Neural cell (in vitro differentiated cells): ENCODE results near the gene BAIAP2L1.

Source experiments
- CTCF ChIP-seq: fragments of 450-650 bp; IDR thresholded peaks from 2 replicates; pipeline ENCODE4 v1.5.1; 2014; ENCODE audit warnings: antibody characterized with exemption, mild to moderate bottlenecking, moderate library complexity; ENCODE audit not compliant: poor library complexity, severe bottlenecking
- EP300 ChIP-seq: fragments of 450-650 bp; conservative IDR thresholded peaks from 2 replicates; pipeline ENCODE4 v1.6.1; 2014; ENCODE audit warnings: antibody characterized with exemption, mild to moderate bottlenecking, moderate library complexity; ENCODE audit not compliant: poor library complexity, severe bottlenecking
- EZH2 ChIP-seq: fragments of 200-600, 300-800 bp; shearing (Covaris generic), sonication (generic); IDR thresholded peaks from 2 replicates; pipeline ENCODE4 v1.6.1; 2014; ENCODE audit warnings: antibody characterized with exemption, low read length, borderline replicate concordance, mild to moderate bottlenecking; ENCODE audit not compliant: insufficient read depth, poor library complexity, severe bottlenecking
- POLR2AphosphoS5 ChIP-seq: IDR thresholded peaks from 2 replicates; pipeline ENCODE4 v1.6.1; 2012
- REST ChIP-seq: IDR thresholded peaks from 2 replicates; pipeline ENCODE4 v1.6.1; 2012; ENCODE audit warnings: borderline replicate concordance
- SMC3 ChIP-seq: fragments of 450-650 bp; conservative IDR thresholded peaks from 2 replicates; pipeline ENCODE4 v1.6.1; 2014; ENCODE audit warnings: antibody characterized with exemption, mild to moderate bottlenecking, moderate library complexity; ENCODE audit not compliant: poor library complexity

- TF ChIP-seq EZH2 (no peak), CTCF (no peak), SMC3 (no peak), EP300 (no peak), REST (no peak), POLR2AphosphoS5 (no peak)
These were observed 31.2 kb downstream of the BAIAP2L1 start for GRCh38 chr7:98369726-98370125.
